ENCODE data around the gene LYZL4.

Gene LYZL4

GRCh38 chr3:42347928-42348327, 62.5 kb downstream of the LYZL4 start:
- H3K4me3 ChIP-seq (ENCODE audit: low read depth, low read length): no peak overlapping the region
- no peak for TF ChIP-seq CTCF (IDR thresholded peaks at IDR 0.05; ENCODE audit: borderline replicate concordance, insufficient read depth, low read depth, low read length)

All from GM12875 (cell line).